Heart left ventricle (tissue), 16 donors: ENCODE measurements around the gene SPIN2A. TPM values are rescaled to one million over a fixed set of nuclear protein-coding genes. Genes with fewer than 3 reads are reported as not detected.
A peak's percentile ranks its signal among the peaks of the same experiment; 100 is the strongest.
"Not testable (repeated sequence)": the region's sequence is repeated elsewhere in the genome, so short reads cannot be mapped to it uniquely, and the experiment has no call there.

Experiments used
- ATAC-seq, 4 donors: fragments of 200-7000 bp; cut with Tn5 transposase; one replicate each; pipeline ENCODE4 v1.9.1; 2020 to 2022; ENCODE audit warnings: moderate library complexity in 4 of 4, mild to moderate bottlenecking in 3 of 4, moderate number of reproducible peaks in 1 of 4
- DNase-seq, 5 donors: peaks; one replicate each; pipeline ENCODE4 v3.0.0-alpha.2; 2020
- H3K27ac ChIP-seq, 12 donors: fragments of 200-600 bp; sonication (generic) in 4 of 12; one replicate each; pipeline versions ENCODE4 v1.5.0 to v1.8.0; 2016 to 2022; ENCODE audit warnings: mild to moderate bottlenecking in 2 of 12
- H3K27me3 ChIP-seq, 9 donors: fragments of 200-600 bp; sonication (generic) in 2 of 9; one replicate each; pipeline versions ENCODE4 v1.5.1 to v1.8.0; 2016 to 2022; ENCODE audit warnings: mild to moderate bottlenecking in 3 of 9
- H3K36me3 ChIP-seq, 9 donors: fragments of 200-600 bp; sonication (generic) in 2 of 9; one replicate each; pipeline versions ENCODE4 v1.5.0 to v1.8.0; 2018 to 2022; ENCODE audit warnings: mild to moderate bottlenecking in 2 of 9
- H3K4me1 ChIP-seq, 12 donors: fragments of 200-600 bp; sonication (generic) in 4 of 12; one replicate each; pipeline versions ENCODE4 v1.5.0 to v1.8.0; 2016 to 2022; ENCODE audit warnings: mild to moderate bottlenecking in 3 of 12
- H3K4me3 ChIP-seq, 12 donors: fragments of 200-600 bp; sonication (generic) in 4 of 12; one replicate each; pipeline versions ENCODE4 v1.5.0 to v1.8.0; 2017 to 2022; ENCODE audit warnings: mild to moderate bottlenecking in 9 of 12, moderate library complexity in 4 of 12
- H3K9me3 ChIP-seq, 12 donors: fragments of 200-600 bp; sonication (generic) in 4 of 12; one replicate each; pipeline versions ENCODE4 v1.5.0 to v1.8.0; 2016 to 2022; ENCODE audit warnings: mild to moderate bottlenecking in 1 of 12
- POLR2A ChIP-seq, 2 donors: fragments of 450-650 bp; IDR thresholded peaks; one replicate each; pipeline ENCODE4 v1.6.1; 2017; ENCODE audit warnings: antibody characterized with exemption in 2 of 2, mild to moderate bottlenecking in 2 of 2, moderate library complexity in 2 of 2
- WGBS, 4 donors: extraction: QIAGEN DNeasy Blood & Tissue Kit in 2 of 4; methylation state at CpG; one replicate each; pipeline versions ENCODE4 v1.1.5 to v1.1.7; 2013 to 2018; 5-methylcytosine and 5-hydroxymethylcytosine counted together
- intact Hi-C, 10 donors: fragments of 100-400 bp; cut with DNase I; formaldehyde crosslinking; loops; one replicate each; pipeline versions ENCODE4 v1.11.1 to v1.14.2; 2022
- polyA plus RNA-seq, 2 donors: library from polyadenylated mRNA; stranded (reverse); fragments of 200-250 nt; gene quantifications; one replicate each; pipeline ENCODE4 v1.2.3, GENCODE V29; 2013
- total RNA-seq, 9 donors: library from RNA; depleted of rRNA in 2 of 9; stranded (reverse); fragments of >200 nt in 2 of 9; fragmentation: NEBNext Ultra II Directional in 3 of 9; extraction: Animal tissue kit (Norgen Biotek cat#: 25700) in 3 of 9; gene quantifications; one replicate each; pipeline versions ENCODE4 v1.1.0 to v1.2.4, GENCODE V29; 2016 to 2023
- TF ChIP-seq, protein P1 (sequence below), 12 donors: fragments of 200-600 bp; sonication (generic) in 4 of 12; IDR thresholded peaks; one replicate each; pipeline versions ENCODE4 v1.5.0 to v1.8.0; 2018 to 2022; ENCODE audit warnings: antibody characterized with exemption in 12 of 12, mild to moderate bottlenecking in 5 of 12
- donor health status: ischemic (EF 13 %, LVEDD 7.1; RV severe dilation, severe dysfunction).
- donor health status: healthy with polysubstance abuse.
- donor health status: DM: no; HTN: yes; CAD: no.
- donor health status: DM: no; HTN: no; CAD: no.
- donor health status: ischemic (EF 25% LVEDD 6.9; RV normal size, moderate dysfunction).
- donor health status: ischemic (EF 25% LVEDD 5.7; RV mildly dilated, moderate dysfunction).
- donor health status: healthy.
- donor health status: DM: yes; HTN: yes; CAD: no.
- donor health status: ischemic (EF 35%, LVEDD 5.7; RV mildly dilated, moderate dysfunction).
- donor health status: nonischemic (EF 11% LVEDD 7.7; RV severe dilation, severe dysfunction).
- donor health status: DM: yes; HTN: yes; CAD: no.
- donor health status: PGD.
- donor health status: ischemic (EF 29% LVEDD 5.4; RV normal size, mild dysfunction).
- donor health status: nonischemic (EF 23%, LVEDD 6.1; RV moderate dilation, normal function).

Gene SPIN2A
- total and polyA plus RNA-seq, 11 donors = 0.08 to 0.57 (median 0.37) TPM; not detected in 2

DNA sequence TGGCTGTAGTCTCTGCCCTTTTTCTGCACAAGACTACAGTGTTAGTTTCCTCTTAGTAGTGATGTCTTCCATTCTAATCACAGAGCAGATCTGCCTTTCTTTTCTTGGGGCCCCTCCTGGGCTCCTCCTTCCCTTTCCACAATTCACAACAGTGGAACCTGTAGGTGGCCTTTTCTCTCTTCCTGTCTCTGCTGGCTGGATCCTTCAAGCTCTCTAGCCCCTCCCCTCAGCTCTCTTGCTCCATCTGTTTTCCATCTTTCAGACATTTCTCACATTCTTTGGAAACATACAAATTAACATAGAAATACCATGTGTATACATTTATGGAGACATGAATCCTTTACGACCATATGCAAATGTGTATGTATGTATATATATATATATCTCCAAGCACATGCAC, 304 bp upstream of the SPIN2A start:
- TF ChIP-seq, protein P1, sequence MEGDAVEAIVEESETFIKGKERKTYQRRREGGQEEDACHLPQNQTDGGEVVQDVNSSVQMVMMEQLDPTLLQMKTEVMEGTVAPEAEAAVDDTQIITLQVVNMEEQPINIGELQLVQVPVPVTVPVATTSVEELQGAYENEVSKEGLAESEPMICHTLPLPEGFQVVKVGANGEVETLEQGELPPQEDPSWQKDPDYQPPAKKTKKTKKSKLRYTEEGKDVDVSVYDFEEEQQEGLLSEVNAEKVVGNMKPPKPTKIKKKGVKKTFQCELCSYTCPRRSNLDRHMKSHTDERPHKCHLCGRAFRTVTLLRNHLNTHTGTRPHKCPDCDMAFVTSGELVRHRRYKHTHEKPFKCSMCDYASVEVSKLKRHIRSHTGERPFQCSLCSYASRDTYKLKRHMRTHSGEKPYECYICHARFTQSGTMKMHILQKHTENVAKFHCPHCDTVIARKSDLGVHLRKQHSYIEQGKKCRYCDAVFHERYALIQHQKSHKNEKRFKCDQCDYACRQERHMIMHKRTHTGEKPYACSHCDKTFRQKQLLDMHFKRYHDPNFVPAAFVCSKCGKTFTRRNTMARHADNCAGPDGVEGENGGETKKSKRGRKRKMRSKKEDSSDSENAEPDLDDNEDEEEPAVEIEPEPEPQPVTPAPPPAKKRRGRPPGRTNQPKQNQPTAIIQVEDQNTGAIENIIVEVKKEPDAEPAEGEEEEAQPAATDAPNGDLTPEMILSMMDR (IDR thresholded peaks at IDR 0.05) = no peak
- TF ChIP-seq POLR2A (IDR thresholded peaks at IDR 0.05) = no peak
- intact Hi-C loops = no loop called here
- H3K27ac ChIP-seq = no peak overlapping the region
- peak overlapping the region in 7 of 12 donors; percentile 16 to 45 (median 29) for H3K4me3 ChIP-seq
- H3K27me3 ChIP-seq = no peaks in the 10 kb centered on the region
- H3K36me3 ChIP-seq = no peaks in the 10 kb centered on the region
- ATAC-seq (no peak), DNase-seq (no peak)
- WGBS, 4 donors = 71 to 76% (median 73%) methylated on average over 1 of the region's 1 CpG
- no peaks in the 10 kb centered on the region for H3K4me1 ChIP-seq
- no peaks in the 10 kb centered on the region for H3K9me3 ChIP-seq

DNA sequence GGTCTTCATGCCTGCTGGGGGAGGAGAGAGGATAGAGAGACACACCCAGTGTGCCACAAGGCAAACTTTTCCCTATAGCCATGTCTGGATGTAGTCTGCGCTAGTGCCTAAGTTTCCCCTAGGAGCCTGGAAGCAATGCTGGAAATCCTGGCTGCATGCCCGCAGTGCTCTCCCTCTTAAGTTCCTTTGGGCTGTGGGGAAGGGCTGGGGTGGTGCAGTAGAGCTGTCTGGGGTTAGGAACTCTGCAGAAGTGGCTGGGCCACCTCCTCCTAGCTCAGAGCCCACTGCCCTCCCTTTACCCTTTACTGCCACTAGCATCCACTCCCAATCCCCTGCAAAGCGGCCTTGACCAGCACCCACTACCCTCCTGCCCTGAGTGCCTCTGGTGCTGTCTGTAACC, 608 bp downstream of the SPIN2A start:
- H3K27me3 ChIP-seq, H3K27ac ChIP-seq, intact Hi-C loops, H3K9me3 ChIP-seq, H3K36me3 ChIP-seq, H3K4me1 ChIP-seq, DNase-seq: not testable (repeated sequence)
- peak overlapping the region in 2 of 12 donors; percentile 24 to 34 for H3K4me3 ChIP-seq
- 75 to 100% (median 83%) methylated on average over 1 of the region's 3 CpGs for whole genome bisulfite sequencing, 4 donors
- peak in 1 of 4 donors; percentile 42 for ATAC-seq

DNA sequence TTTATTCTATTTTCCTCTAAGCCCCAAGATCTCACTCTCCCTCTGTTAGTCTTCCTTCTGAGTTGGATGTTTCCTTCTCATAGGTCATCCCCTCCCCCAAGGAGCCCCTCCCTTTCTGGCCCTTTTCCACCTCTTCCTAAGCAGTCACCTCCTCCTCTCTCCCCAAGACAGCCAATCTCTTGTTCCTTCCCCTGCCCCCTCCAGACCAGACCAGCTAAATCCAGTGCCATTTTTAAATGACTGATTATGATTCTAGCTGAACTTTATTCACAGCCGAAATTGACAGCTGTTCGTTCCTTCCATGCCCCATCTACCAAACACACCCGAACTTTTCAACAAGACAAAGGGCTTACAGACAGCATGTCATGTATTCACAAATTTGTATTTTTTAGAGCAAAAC, 1.9 kb downstream of the SPIN2A start:
- TF ChIP-seq, protein P1 (IDR thresholded peaks at IDR 0.05) = no peak
- no peak for TF ChIP-seq POLR2A (IDR thresholded peaks at IDR 0.05)
- 81 to 98% (median 90%) methylated on average over 3 of the region's 3 CpGs for WGBS, 4 donors
- Histone ChIP-seq H3K9me3 (no peaks in the 10 kb centered on the region), H3K4me1 (no peaks in the 10 kb centered on the region), H3K27ac (no peak overlapping the region), H3K4me3 (no peak overlapping the region), H3K27me3 (no peaks in the 10 kb centered on the region), H3K36me3 (no peaks in the 10 kb centered on the region)
- ATAC-seq (no peak), DNase-seq (no peak)
- intact Hi-C loops = no loop called here

DNA sequence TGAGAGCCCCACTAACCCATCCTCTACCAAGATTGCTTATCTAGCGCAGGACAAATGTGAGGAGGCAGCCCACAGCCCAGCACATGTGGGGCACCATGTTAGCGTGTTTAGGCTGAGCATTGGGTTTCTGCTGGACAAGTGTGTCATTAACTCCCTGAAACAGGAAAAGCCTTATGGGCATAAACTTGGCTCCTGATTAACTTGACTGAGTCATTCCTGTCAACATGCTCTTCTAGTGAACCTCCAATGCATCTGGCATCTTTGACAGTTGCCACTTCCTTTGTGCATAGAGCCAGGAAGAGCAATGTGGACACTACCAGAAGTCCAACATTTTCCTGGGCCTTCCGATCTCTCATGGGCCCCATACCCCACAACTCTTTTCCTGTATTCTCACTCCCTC, 2.5 kb downstream of the SPIN2A start:
- ATAC-seq = no peak
- Histone ChIP-seq H3K9me3 (no peaks in the 10 kb centered on the region), H3K4me1 (no peaks in the 10 kb centered on the region), H3K27ac (no peak overlapping the region), H3K4me3 (no peak overlapping the region), H3K27me3 (no peaks in the 10 kb centered on the region), H3K36me3 (no peaks in the 10 kb centered on the region)
- DNase-seq = no peak
- TF ChIP-seq, protein P1 (IDR thresholded peaks at IDR 0.05) = no peak
- TF ChIP-seq POLR2A (IDR thresholded peaks at IDR 0.05) = no peak
- intact Hi-C loops = no loop called here
- 72 to 98% (median 93%) methylated on average over 2 to 3 of the region's 3 CpGs for WGBS, 4 donors

DNA sequence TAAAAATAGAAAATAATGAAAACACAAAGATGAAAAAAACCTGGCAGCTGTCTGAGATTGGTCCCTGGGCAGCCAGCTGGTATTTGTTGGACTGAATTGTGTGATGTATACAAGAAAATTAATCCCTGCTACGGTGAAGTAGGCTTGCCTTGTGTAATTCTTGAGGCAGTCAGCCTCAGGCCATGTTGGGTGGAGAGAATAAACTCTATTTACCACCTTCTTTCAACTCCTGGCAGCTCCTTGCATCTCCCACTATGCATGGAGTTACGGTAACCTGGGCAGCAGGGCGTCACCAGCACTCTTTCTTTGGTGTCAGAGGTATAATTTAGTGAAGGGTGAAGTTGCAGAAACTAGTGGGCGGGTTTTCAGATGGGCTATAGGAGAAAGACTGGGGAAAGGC, 3.5 kb downstream of the SPIN2A start:
- no peaks in the 10 kb centered on the region for H3K27me3 ChIP-seq
- no peaks in the 10 kb centered on the region for H3K9me3 ChIP-seq
- TF ChIP-seq, protein P1 (IDR thresholded peaks at IDR 0.05) = no peak
- no peak for TF ChIP-seq POLR2A (IDR thresholded peaks at IDR 0.05)
- 53 to 99% (median 78%) methylated on average over 4 of the region's 4 CpGs for WGBS, 4 donors
- H3K4me1 ChIP-seq = no peaks in the 10 kb centered on the region
- no peak overlapping the region for H3K27ac ChIP-seq
- peaks cover 0 to 3% (median 0%) of the 10 kb centered on the region in 9 donors for H3K36me3 ChIP-seq
- DNase-seq (no peak), ATAC-seq (no peak)
- H3K4me3 ChIP-seq = no peak overlapping the region
- intact Hi-C loops = no loop called here

DNA sequence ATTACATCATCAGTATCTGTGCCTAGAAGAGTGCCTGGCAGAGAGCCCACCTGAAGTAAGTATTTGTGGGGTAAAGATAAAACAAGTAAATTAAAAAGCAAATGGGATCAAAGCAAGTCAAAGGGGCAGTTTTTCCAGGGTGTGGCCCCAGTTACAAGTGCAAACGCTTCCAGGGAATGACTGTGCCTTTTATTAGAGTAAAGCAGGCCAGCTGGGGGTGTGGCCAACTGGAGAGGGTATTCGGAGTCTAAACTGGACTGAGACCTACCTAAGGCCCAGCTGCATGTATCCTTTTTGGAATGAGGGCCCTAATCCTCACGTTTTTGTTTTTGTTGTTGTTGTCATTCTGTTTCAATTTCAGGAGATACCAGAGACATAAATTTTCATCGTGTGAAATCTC, 3.9 kb downstream of the SPIN2A start:
- H3K27me3 ChIP-seq, H3K27ac ChIP-seq, DNase-seq, intact Hi-C loops, H3K4me3 ChIP-seq, H3K36me3 ChIP-seq, H3K9me3 ChIP-seq, H3K4me1 ChIP-seq: not testable (repeated sequence)
- ATAC-seq = peak in 1 of 4 donors; percentile 45
- WGBS, 4 donors = 32 to 59% (median 43%) methylated on average over 4 of the region's 4 CpGs
